K562 (cell line): ENCODE results near the gene CCDC15. TPM values are rescaled to one million over a fixed set of nuclear protein-coding genes. Genes with fewer than 3 reads are reported as not detected.

ENCODE experiments used
- AFF4 ChIP-seq: sonication (generic); formaldehyde crosslinking; IDR thresholded peaks from 2 replicates; pipeline ENCODE4 v1.8.0; 2023; ENCODE audit warnings: mild to moderate bottlenecking, missing genetic modification reagents
- CHD2 ChIP-seq: IDR thresholded peaks from 2 replicates; pipeline ENCODE4 v1.6.1; 2011; ENCODE audit warnings: low read depth, low read length
- CREB3 ChIP-seq: fragments of 450-650 bp; conservative IDR thresholded peaks from 2 replicates; pipeline ENCODE4 v1.6.1; 2016; ENCODE audit warnings: missing genetic modification characterization, low read depth, mild to moderate bottlenecking, missing compliant biosample characterization, moderate library complexity
- CTCF ChIP-seq, 3 experiments: IDR thresholded peaks in 2 of 3; conservative IDR thresholded peaks in 1 of 3; 2 replicates each; pipeline ENCODE4 v1.5.1; 2011 to 2012; ENCODE audit warnings: low read length in 3 of 3, mild to moderate bottlenecking in 3 of 3, control low read depth in 2 of 3, improper control_type of control experiment in 1 of 3, inconsistent platforms in 1 of 3, low read depth in 1 of 3, mixed read lengths in 1 of 3, moderate library complexity in 1 of 3; ENCODE audit not compliant: insufficient read depth in 2 of 3
- ILK ChIP-seq: fragments of 450-650 bp; IDR thresholded peaks from 2 replicates; pipeline ENCODE4 v1.6.1; 2016; ENCODE audit warnings: missing genetic modification characterization, low read depth, mild to moderate bottlenecking, missing compliant biosample characterization, moderate library complexity, borderline replicate concordance
- KAT8 ChIP-seq: fragments of 450-650 bp; IDR thresholded peaks from 2 replicates; pipeline ENCODE4 v1.6.1; 2016; ENCODE audit warnings: low read depth, mild to moderate bottlenecking
- MEF2A ChIP-seq: IDR thresholded peaks from 2 replicates; pipeline ENCODE4 v1.6.1; 2011; ENCODE audit warnings: low read depth, mild to moderate bottlenecking, low read length, moderate library complexity; ENCODE audit not compliant: control insufficient read depth
- PCBP1 ChIP-seq: fragments of 200-400 bp; formaldehyde crosslinking; IDR thresholded peaks from 2 replicates; pipeline ENCODE4 v1.6.1; 2018; ENCODE audit warnings: mild to moderate bottlenecking, low read depth, low read length; ENCODE audit not compliant: poor library complexity, severe bottlenecking
- STAT5B ChIP-seq: fragments of 250-450 bp; sonication (Bioruptor Pico); IDR thresholded peaks from 2 replicates; pipeline ENCODE4 v1.8.0; 2021; ENCODE audit warnings: mild to moderate bottlenecking, inconsistent platforms
- XRCC3 ChIP-seq: fragments of 450-650 bp; IDR thresholded peaks from 2 replicates; pipeline ENCODE4 v1.6.1; 2017; ENCODE audit warnings: mild to moderate bottlenecking, moderate library complexity
- ZNF316 ChIP-seq: fragments of 450-650 bp; IDR thresholded peaks from 2 replicates; pipeline ENCODE4 v1.6.1; 2016
- polyA plus RNA-seq, 8 experiments: library from polyadenylated mRNA; depleted of rRNA in 4 of 8; stranded (reverse) in 5 of 8; unstranded in 3 of 8; fragments of >200 nt; fragmentation: Nextera tagmentation in 2 of 8; fragmentation: Illumina TruSeq in 1 of 8; extraction: Ambion mirVana in 2 of 8; extraction: Trizol in 1 of 8; gene quantifications; 2 replicates each; pipeline versions ENCODE4 v1.2.1 to v1.2.3, GENCODE V29; 2011 to 2014; ENCODE audit warnings: inconsistent platforms in 1 of 8, missing spikeins in 1 of 8
- total RNA-seq, 7 experiments: library from RNA; depleted of rRNA in 6 of 7; stranded (reverse); fragments of >200 nt in 6 of 7; fragmentation: Illumina TruSeq in 2 of 7; extraction: Trizol in 2 of 7; gene quantifications; 2 replicates each; pipeline versions ENCODE4 v1.2.1 to v1.2.3, GENCODE V29; 2011 to 2021; ENCODE audit warnings: low replicate concordance in 1 of 7

The CCDC15 gene
- total and polyA plus RNA-seq, 9 of the 15 experiments (the other 6 are each of a cell fraction or from before 2014, with no cell fraction given): 1.9 to 9.2 (median 3.9) TPM

DNA sequence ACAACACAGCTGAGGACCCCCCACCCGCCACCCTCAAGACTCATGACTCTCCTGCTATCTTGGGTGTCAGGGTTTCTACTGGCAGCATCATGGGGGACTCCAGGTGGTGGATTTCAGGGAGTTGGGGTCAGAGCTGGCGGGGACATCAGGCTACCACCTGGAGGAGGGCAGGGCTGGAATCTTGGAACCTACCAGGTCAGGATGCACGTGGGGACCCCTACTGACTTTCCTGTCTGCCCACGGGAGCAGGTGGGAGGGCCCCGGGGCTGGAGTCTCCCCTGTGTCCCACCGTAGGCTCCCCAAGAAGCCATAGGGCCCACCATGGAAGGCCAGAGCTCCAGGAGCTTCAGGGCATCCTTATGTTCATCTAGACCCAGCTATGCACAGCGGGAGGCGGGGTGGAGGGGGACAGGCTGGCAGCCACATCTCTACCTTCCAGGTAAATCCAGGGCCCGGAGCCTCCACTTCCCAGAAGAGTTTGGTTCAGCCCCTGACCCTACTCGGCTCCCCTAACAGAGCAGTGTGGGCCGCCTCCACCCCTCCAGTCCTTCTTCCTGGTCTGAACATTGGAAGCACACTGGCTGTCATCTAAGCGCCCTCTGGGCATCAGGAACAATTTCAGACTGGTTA, 119.1 kb downstream of the CCDC15 start (continued):
- TF ChIP-seq AFF4 (CRISPR knock-in tag): no peak
- no peak for TF ChIP-seq CREB3
- TF ChIP-seq XRCC3: no peak
- no peak for TF ChIP-seq PCBP1
- TF ChIP-seq CTCF (IDR thresholded peaks at IDR 0.05 in 2 of 3, conservative IDR thresholded peaks at IDR 0.05 in 1 of 3; ENCODE audit: insufficient read depth in 2 of 3, low read depth in 1 of 3, low read length in 3 of 3): no peak
- no peak for TF ChIP-seq ZNF316
- TF ChIP-seq MEF2A: no peak
- no peak for TF ChIP-seq STAT5B (CRISPR knock-in tag)
- no peak for TF ChIP-seq ILK (tag)
- no peak for TF ChIP-seq KAT8
- no peak for TF ChIP-seq CHD2
- TF ChIP-seq, all 486 proteins: peak for 0
